Omental fat pad (tissue), 4 donors: ENCODE measurements around the gene OR52L1. TPM values are rescaled to one million over a fixed set of nuclear protein-coding genes. Genes with fewer than 3 reads are reported as not detected.

Experiments
- ATAC-seq: fragments of 150-250 bp; one replicate; pipeline ENCODE4 v1.9.1; 2016; ENCODE audit warnings: mild to moderate bottlenecking, moderate library complexity; ENCODE audit not compliant: low FRiP score
- DNase-seq: peaks from one replicate; pipeline ENCODE4 v3.0.0-alpha.2; 2019; ENCODE audit warnings: low spot score
- CTCF ChIP-seq, 3 donors: fragments of 450-650 bp; IDR thresholded peaks; one replicate each; pipeline ENCODE4 v1.5.1; 2016 to 2017; ENCODE audit warnings: antibody characterized with exemption in 3 of 3, mild to moderate bottlenecking in 3 of 3, moderate library complexity in 2 of 3
- total RNA-seq, 4 donors: library from RNA; depleted of rRNA; stranded (reverse); fragments of >200 nt; gene quantifications; one replicate each; pipeline ENCODE4 v1.1.0, GENCODE V29; 2016

Gene OR52L1
- total RNA-seq, 4 donors from 2014 or later = not detected

- DNase-seq (no peak), ATAC-seq (no peak)
- no peak for TF ChIP-seq CTCF (IDR thresholded peaks at IDR 0.05)
Observed at GRCh38 chr11:6006846-6007245, 20.1 kb upstream of the OR52L1 start, which contains the start of gene OR56A4. OR56A4 (minus strand) TSS chr11:6006946; CDS start chr11:6002992, 3,954 bp downstream.

- DNase-seq (no peak), ATAC-seq (no peak)
- no peak for TF ChIP-seq CTCF (IDR thresholded peaks at IDR 0.05)
Observed at GRCh38 chr11:6006395-6006794, 19.6 kb upstream of the OR52L1 start.

GRCh38 chr11:6002202-6002699 is 15.5 kb upstream of the OR52L1 start:
- no peak for TF ChIP-seq CTCF (IDR thresholded peaks at IDR 0.05)
- ATAC-seq (no peak), DNase-seq (no peak)

GRCh38 chr11:5994791-5995190 is 8.0 kb upstream of the OR52L1 start:
- no peak for DNase-seq
- no peak for ATAC-seq

GRCh38 chr11:5992604-5993251 is 5.9 kb upstream of the OR52L1 start:
- no peak for ATAC-seq
- no peak for DNase-seq
- TF ChIP-seq CTCF (IDR thresholded peaks at IDR 0.05) = no peak

More at GRCh38 chr11:5994791-5995190, 8.0 kb upstream of the OR52L1 start:
- no peak for TF ChIP-seq CTCF (IDR thresholded peaks at IDR 0.05)

- ATAC-seq = no peak
Observed at GRCh38 chr11:5992150-5992549, 5.4 kb upstream of the OR52L1 start.

More at GRCh38 chr11:5992150-5992549, 5.4 kb upstream of the OR52L1 start:
- no peak for DNase-seq
- no peak for TF ChIP-seq CTCF (IDR thresholded peaks at IDR 0.05)
